ENCODE measurements around the gene NDUFS2. TPM values are rescaled to one million over a fixed set of nuclear protein-coding genes. Genes with fewer than 3 reads are reported as not detected.
A peak's percentile ranks its signal among the peaks of the same experiment; 100 is the strongest.

NDUFS2 gene
- total RNA-seq, 1 donor from 2014 or later: 130 TPM

GRCh38 chr1:161172349-161172748 lies 29.8 kb upstream of the NDUFS2 start:
- DNase-seq (ENCODE audit: low read depth in 2 of 2): no peak

GRCh38 chr1:161172776-161173376 lies 29.3 kb upstream of the NDUFS2 start:
- peak; percentile 32 to 34 for DNase-seq (ENCODE audit: low read depth in 2 of 2)

- no peak for DNase-seq (ENCODE audit: low read depth in 2 of 2)
Measured at GRCh38 chr1:161173711-161174110, 28.5 kb upstream of the NDUFS2 start.

- DNase-seq (ENCODE audit: low read depth in 2 of 2): no peak
Measured at GRCh38 chr1:161174911-161175310, 27.3 kb upstream of the NDUFS2 start.

GRCh38 chr1:161175771-161176453 lies 26.3 kb upstream of the NDUFS2 start:
- DNase-seq (ENCODE audit: low read depth in 2 of 2): no peak

GRCh38 chr1:161176468-161177111 lies 25.6 kb upstream of the NDUFS2 start:
- no peak for DNase-seq (ENCODE audit: low read depth in 2 of 2)

- DNase-seq (ENCODE audit: low read depth in 2 of 2): peak; percentile 75 to 84
Measured at GRCh38 chr1:161177112-161177935, 24.8 kb upstream of the NDUFS2 start, which contains the start of gene B4GALT3. TSS of gene B4GALT3 (minus strand) at chr1:161177507. CDS start at chr1:161176060, 1,447 bp downstream.

- no peak for DNase-seq (ENCODE audit: low read depth in 2 of 2)
Measured at GRCh38 chr1:161177936-161178244, 24.3 kb upstream of the NDUFS2 start.

GRCh38 chr1:161179698-161180097 lies 22.5 kb upstream of the NDUFS2 start:
- no peak for DNase-seq (ENCODE audit: low read depth in 2 of 2)

GRCh38 chr1:161180639-161181038 lies 21.5 kb upstream of the NDUFS2 start:
- no peak for DNase-seq (ENCODE audit: low read depth in 2 of 2)

- DNase-seq (ENCODE audit: low read depth in 2 of 2): peak in 1 of 2 donors; percentile 49
Measured at GRCh38 chr1:161182214-161182613, 20.0 kb upstream of the NDUFS2 start.

- DNase-seq (ENCODE audit: low read depth in 2 of 2): peak; percentile 93 to 96
Measured at GRCh38 chr1:161185282-161185682, 16.9 kb upstream of the NDUFS2 start.

- DNase-seq (ENCODE audit: low read depth in 2 of 2): peak in 1 of 2 donors; percentile 20
Measured at GRCh38 chr1:161185732-161186311, 16.3 kb upstream of the NDUFS2 start.

GRCh38 chr1:161187311-161187710 lies 14.9 kb upstream of the NDUFS2 start:
- no peak for DNase-seq (ENCODE audit: low read depth in 2 of 2)

GRCh38 chr1:161188381-161188780 lies 13.8 kb upstream of the NDUFS2 start:
- DNase-seq (ENCODE audit: low read depth in 2 of 2): no peak

GRCh38 chr1:161189036-161189435 lies 13.1 kb upstream of the NDUFS2 start:
- no peak for DNase-seq (ENCODE audit: low read depth in 2 of 2)

GRCh38 chr1:161190962-161191521 lies 11.1 kb upstream of the NDUFS2 start:
- no peak for DNase-seq (ENCODE audit: low read depth in 2 of 2)

- DNase-seq (ENCODE audit: low read depth in 2 of 2): no peak
Measured at GRCh38 chr1:161191971-161192370, 10.2 kb upstream of the NDUFS2 start.

GRCh38 chr1:161192476-161193465 lies 9.4 kb upstream of the NDUFS2 start:
- DNase-seq (ENCODE audit: low read depth in 2 of 2): peak; percentile 81 to 83
